Nephron (organoid): ENCODE measurements around the gene CD58.

Experiments
- H3K27ac Mint-ChIP-seq, 3 experiments: 2 replicates each; pipeline ENCODE4 v1.8.0; 2020; ENCODE audit warnings: mixed read lengths in 3 of 3, mild to moderate bottlenecking in 2 of 3, moderate library complexity in 1 of 3
- H3K27me3 Mint-ChIP-seq: 2 replicates; pipeline ENCODE4 v1.8.0; 2021; ENCODE audit warnings: low read depth, mild to moderate bottlenecking, moderate library complexity, mixed read lengths
- H3K36me3 Mint-ChIP-seq: 2 replicates; pipeline ENCODE4 v1.8.0; 2020; ENCODE audit warnings: low read depth, mixed read lengths
- H3K4me1 Mint-ChIP-seq: 2 replicates; pipeline ENCODE4 v1.8.0; 2020; ENCODE audit warnings: mixed read lengths
- H3K4me3 Mint-ChIP-seq, 3 experiments: 2 replicates each; pipeline ENCODE4 v1.8.0; 2020; ENCODE audit warnings: mild to moderate bottlenecking in 3 of 3, mixed read lengths in 3 of 3, moderate library complexity in 2 of 3
- H3K9me3 Mint-ChIP-seq: 2 replicates; pipeline ENCODE4 v1.8.0; 2020; ENCODE audit warnings: mixed read lengths
- CTCF ChIP-seq, 3 experiments: fragments of 200-600 bp; sonication (generic); IDR thresholded peaks; one replicate each; pipeline ENCODE4 v1.5.0; 2021; ENCODE audit warnings: antibody characterized with exemption in 3 of 3; ENCODE audit not compliant: unreplicated experiment in 3 of 3

The CD58 gene

GRCh38 chr1:116465845-116466685 lies 104.8 kb downstream of the CD58 start:
- H3K9me3 Mint-ChIP-seq: no peaks in the 10 kb centered on the region
- TF ChIP-seq CTCF (IDR thresholded peaks at IDR 0.05; ENCODE audit: unreplicated experiment in 3 of 3): no peak

GRCh38 chr1:116465477-116465844 lies 105.4 kb downstream of the CD58 start:
- Mint-ChIP-seq H3K4me1 (peaks cover 14% of the 10 kb centered on the region), H3K9me3 (no peaks in the 10 kb centered on the region), H3K27ac (peak overlapping the region in 1 of 3 experiments; percentile 53), H3K27me3 (no peaks in the 10 kb centered on the region), H3K4me3 (no peak overlapping the region), H3K36me3 (no peaks in the 10 kb centered on the region)
- TF ChIP-seq CTCF (IDR thresholded peaks at IDR 0.05; ENCODE audit: unreplicated experiment in 3 of 3): no peak

More at GRCh38 chr1:116465845-116466685, 104.8 kb downstream of the CD58 start:
- H3K4me1 Mint-ChIP-seq: peaks cover 11% of the 10 kb centered on the region
- H3K27me3 Mint-ChIP-seq: no peaks in the 10 kb centered on the region
- no peaks in the 10 kb centered on the region for H3K36me3 Mint-ChIP-seq
- H3K4me3 Mint-ChIP-seq: no peak overlapping the region
- peak overlapping the region; percentile 0 to 53 (median 1) for H3K27ac Mint-ChIP-seq
